ENCODE results near the gene ABR. TPM values are rescaled to one million over a fixed set of nuclear protein-coding genes. Genes with fewer than 3 reads are reported as not detected.

Gene ABR
- total RNA-seq, 1 experiment from 2014 or later, result 35.4 TPM

DNA sequence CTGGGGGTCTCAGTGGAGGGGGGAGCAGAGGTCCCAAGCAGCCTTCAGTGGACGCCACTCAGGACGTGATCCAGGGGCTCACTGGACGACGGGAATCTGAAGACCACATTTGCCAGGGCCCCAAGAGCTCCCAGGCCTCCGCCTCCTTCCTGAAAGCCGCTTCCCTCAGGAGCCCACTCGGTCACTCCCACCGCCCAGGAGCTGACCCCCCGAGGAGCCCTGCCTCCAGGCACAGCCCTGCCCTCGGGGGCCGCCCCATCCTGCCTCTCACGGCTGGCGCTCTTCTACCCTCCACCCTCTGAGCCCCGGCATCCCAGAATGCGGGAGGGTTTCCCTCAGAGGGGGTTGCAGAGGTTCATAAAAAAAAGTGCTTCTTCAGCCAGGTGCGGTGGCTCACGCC lies 158.6 kb downstream of the ABR start:
- no peak for TF ChIP-seq EZH2phosphoT487 (IDR thresholded peaks at IDR 0.05; ENCODE audit: borderline replicate concordance, low read length)
- TF ChIP-seq, protein P1, sequence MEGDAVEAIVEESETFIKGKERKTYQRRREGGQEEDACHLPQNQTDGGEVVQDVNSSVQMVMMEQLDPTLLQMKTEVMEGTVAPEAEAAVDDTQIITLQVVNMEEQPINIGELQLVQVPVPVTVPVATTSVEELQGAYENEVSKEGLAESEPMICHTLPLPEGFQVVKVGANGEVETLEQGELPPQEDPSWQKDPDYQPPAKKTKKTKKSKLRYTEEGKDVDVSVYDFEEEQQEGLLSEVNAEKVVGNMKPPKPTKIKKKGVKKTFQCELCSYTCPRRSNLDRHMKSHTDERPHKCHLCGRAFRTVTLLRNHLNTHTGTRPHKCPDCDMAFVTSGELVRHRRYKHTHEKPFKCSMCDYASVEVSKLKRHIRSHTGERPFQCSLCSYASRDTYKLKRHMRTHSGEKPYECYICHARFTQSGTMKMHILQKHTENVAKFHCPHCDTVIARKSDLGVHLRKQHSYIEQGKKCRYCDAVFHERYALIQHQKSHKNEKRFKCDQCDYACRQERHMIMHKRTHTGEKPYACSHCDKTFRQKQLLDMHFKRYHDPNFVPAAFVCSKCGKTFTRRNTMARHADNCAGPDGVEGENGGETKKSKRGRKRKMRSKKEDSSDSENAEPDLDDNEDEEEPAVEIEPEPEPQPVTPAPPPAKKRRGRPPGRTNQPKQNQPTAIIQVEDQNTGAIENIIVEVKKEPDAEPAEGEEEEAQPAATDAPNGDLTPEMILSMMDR (conservative IDR thresholded peaks at IDR 0.05; ENCODE audit: low read depth, low read length), result no peak
- TF ChIP-seq EZH2 (IDR thresholded peaks at IDR 0.05; ENCODE audit: low read length, unreplicated experiment), result no peak
- Histone ChIP-seq H3K4me2 (ENCODE audit: low read length) (no peak overlapping the region), H3K9me3 (ENCODE audit: low read length) (no peaks in the 10 kb centered on the region), H3K9ac (ENCODE audit: low read length) (no peak overlapping the region), H3K4me1 (ENCODE audit: insufficient read depth, low read length) (no peaks in the 10 kb centered on the region), H3K36me3 (ENCODE audit: low read depth, low read length) (no peaks in the 10 kb centered on the region), H3K79me2 (ENCODE audit: low read length) (no peaks in the 10 kb centered on the region), H3K4me3 (ENCODE audit: low read length) (no peak overlapping the region), H3F3A (ENCODE audit: low read length, unreplicated experiment) (no peaks in the 10 kb centered on the region), H3K27ac (ENCODE audit: low read length) (no peak overlapping the region), H3K9me2 (replicated peaks; ENCODE audit: low read length) (no peaks in the 10 kb centered on the region), H3K27me3 (ENCODE audit: low read length) (no peaks in the 10 kb centered on the region), H4K20me1 (ENCODE audit: low read length) (no peaks in the 10 kb centered on the region), H2AFZ (ENCODE audit: low read length) (no peak overlapping the region)
- CTCF ChIA-PET, result no interaction called here
- BruUV-seq (replicated peaks), result no TSS peak
- DNase-seq (no peak), ATAC-seq (no peak)
- intact Hi-C loops (cut with micrococcal nuclease), result no loop called here
- POLR2A ChIA-PET (ENCODE audit: unreplicated experiment), result no interaction called here

DNA sequence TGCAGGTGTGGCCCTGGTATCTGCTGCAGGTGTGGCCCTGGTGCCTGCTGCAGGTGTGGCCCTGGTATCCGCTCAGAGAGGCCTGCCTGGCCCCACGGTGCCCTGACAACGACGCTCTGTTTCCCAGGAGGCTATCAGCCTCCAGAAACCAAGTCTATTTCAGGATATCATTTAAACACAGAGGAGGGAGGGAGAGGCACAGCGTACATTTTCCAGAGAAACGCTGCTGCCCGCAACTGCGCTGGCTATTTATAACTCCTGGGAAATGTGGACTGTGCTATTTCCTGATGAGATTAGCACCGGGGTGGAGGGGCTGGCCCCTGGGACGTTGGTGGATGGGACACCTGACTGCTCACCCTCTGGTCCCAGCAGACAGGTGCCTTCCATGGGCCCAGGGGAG lies 160.3 kb downstream of the ABR start:
- no peaks in the 10 kb centered on the region for H3K4me1 ChIP-seq (ENCODE audit: insufficient read depth, low read length)
- H3K4me3 ChIP-seq (ENCODE audit: low read length), result no peak overlapping the region
- no peak overlapping the region for H3K4me2 ChIP-seq (ENCODE audit: low read length)
- ChIA-PET CTCF (no interaction called here), POLR2A (ENCODE audit: unreplicated experiment) (no interaction called here)
- H3K27ac ChIP-seq (ENCODE audit: low read length), result no peak overlapping the region
- H3K79me2 ChIP-seq (ENCODE audit: low read length), result no peaks in the 10 kb centered on the region
- ATAC-seq, result no peak
- H3K9me2 ChIP-seq (replicated peaks; ENCODE audit: low read length), result no peaks in the 10 kb centered on the region
- no peaks in the 10 kb centered on the region for H3K9me3 ChIP-seq (ENCODE audit: low read length)
- no peaks in the 10 kb centered on the region for H3K27me3 ChIP-seq (ENCODE audit: low read length)
- no peaks in the 10 kb centered on the region for H3K36me3 ChIP-seq (ENCODE audit: low read depth, low read length)
- TF ChIP-seq, protein P1 (conservative IDR thresholded peaks at IDR 0.05; ENCODE audit: low read depth, low read length), result no peak
- no peak for TF ChIP-seq EZH2 (IDR thresholded peaks at IDR 0.05; ENCODE audit: low read length, unreplicated experiment)
- H2AFZ ChIP-seq (ENCODE audit: low read length), result no peak overlapping the region
- no peak for DNase-seq
- H3F3A ChIP-seq (ENCODE audit: low read length, unreplicated experiment), result no peaks in the 10 kb centered on the region
- no peak overlapping the region for H3K9ac ChIP-seq (ENCODE audit: low read length)
- no peaks in the 10 kb centered on the region for H4K20me1 ChIP-seq (ENCODE audit: low read length)
- BruUV-seq (replicated peaks), result no TSS peak
- intact Hi-C loops (cut with micrococcal nuclease), result no loop called here

DNA sequence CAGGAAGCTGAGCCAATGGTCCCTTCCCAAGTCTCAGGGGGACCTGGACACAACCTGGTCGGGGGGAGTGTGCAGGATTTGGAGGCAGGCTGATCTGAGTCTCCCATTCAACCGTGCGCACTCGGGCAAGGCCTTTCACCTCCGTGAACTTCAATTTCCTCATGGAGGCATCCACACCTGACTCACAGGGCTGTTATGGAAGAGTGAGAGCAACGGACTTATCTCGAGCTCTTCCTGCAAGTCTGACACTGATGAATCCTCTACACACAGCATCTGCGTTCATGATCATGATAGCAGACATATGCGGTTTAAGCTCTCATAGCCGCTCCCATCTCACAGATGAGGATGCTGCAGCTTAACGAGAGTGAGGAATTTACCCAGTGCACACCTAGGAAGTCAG lies 161.2 kb downstream of the ABR start:
- Histone ChIP-seq H3K9me3 (ENCODE audit: low read length) (no peaks in the 10 kb centered on the region), H3K79me2 (ENCODE audit: low read length) (no peaks in the 10 kb centered on the region), H3K27ac (ENCODE audit: low read length) (no peak overlapping the region), H3F3A (ENCODE audit: low read length, unreplicated experiment) (no peaks in the 10 kb centered on the region), H3K9me2 (replicated peaks; ENCODE audit: low read length) (no peaks in the 10 kb centered on the region), H3K36me3 (ENCODE audit: low read depth, low read length) (no peaks in the 10 kb centered on the region), H4K20me1 (ENCODE audit: low read length) (no peaks in the 10 kb centered on the region), H3K4me1 (ENCODE audit: insufficient read depth, low read length) (no peaks in the 10 kb centered on the region), H3K4me2 (ENCODE audit: low read length) (no peak overlapping the region), H2AFZ (ENCODE audit: low read length) (no peak overlapping the region), H3K9ac (ENCODE audit: low read length) (no peak overlapping the region), H3K27me3 (ENCODE audit: low read length) (no peaks in the 10 kb centered on the region), H3K4me3 (ENCODE audit: low read length) (no peak overlapping the region)
- intact Hi-C loops (cut with micrococcal nuclease), result no loop called here
- ChIA-PET CTCF (no interaction called here), POLR2A (ENCODE audit: unreplicated experiment) (no interaction called here)
- no peak for ATAC-seq
- DNase-seq, result no peak
- BruUV-seq (replicated peaks), result no TSS peak
- no peak for TF ChIP-seq EZH2 (IDR thresholded peaks at IDR 0.05; ENCODE audit: low read length, unreplicated experiment)
- no peak for TF ChIP-seq EZH2phosphoT487 (IDR thresholded peaks at IDR 0.05; ENCODE audit: borderline replicate concordance, low read length)
- TF ChIP-seq, protein P1 (conservative IDR thresholded peaks at IDR 0.05; ENCODE audit: low read depth, low read length), result no peak
